NCI-H2171 treated with DMSO at 0.1 percent for 48 hours (cell line): Measurements from ENCODE around the gene ITGB1.
"Not testable (repeated sequence)": the region's sequence is repeated elsewhere in the genome, so short reads cannot be mapped to it uniquely, and the experiment has no call there.

Experiments used
- DNase-seq: peaks from one replicate; lab custom pipeline; 2025; lab: John Stamatoyannopoulos, UW

The ITGB1 gene

GRCh38 chr10:32938554-32939061 lies 19.4 kb downstream of the ITGB1 start:
- DNase-seq: peak; percentile 29

GRCh38 chr10:32937911-32938424 lies 20.1 kb downstream of the ITGB1 start:
- DNase-seq: no peak

- DNase-seq: no peak
Observed at GRCh38 chr10:32932225-32932729, 25.8 kb downstream of the ITGB1 start.

- no peak for DNase-seq
Observed at GRCh38 chr10:32931593-32931992, 26.4 kb downstream of the ITGB1 start.

GRCh38 chr10:32930036-32930435 lies 28.0 kb downstream of the ITGB1 start:
- DNase-seq: no peak

GRCh38 chr10:32929634-32930033 lies 28.4 kb downstream of the ITGB1 start:
- DNase-seq: no peak

- DNase-seq: no peak
Observed at GRCh38 chr10:32927750-32928149, 30.3 kb downstream of the ITGB1 start.

- no peak for DNase-seq
Observed at GRCh38 chr10:32923849-32924248, 34.2 kb downstream of the ITGB1 start.

- DNase-seq: no peak
Observed at GRCh38 chr10:32923134-32923533, 34.9 kb downstream of the ITGB1 start.

- no peak for DNase-seq
Observed at GRCh38 chr10:32922170-32922569, 35.9 kb downstream of the ITGB1 start.

- not testable (repeated sequence) for DNase-seq
Observed at GRCh38 chr10:32917817-32918216, 40.2 kb downstream of the ITGB1 start.

- no peak for DNase-seq
Observed at GRCh38 chr10:32911285-32912016, 46.6 kb downstream of the ITGB1 start.

GRCh38 chr10:32909970-32910369 lies 48.1 kb downstream of the ITGB1 start:
- DNase-seq: not testable (repeated sequence)

GRCh38 chr10:32909456-32909855 lies 48.6 kb downstream of the ITGB1 start:
- DNase-seq: no peak

- no peak for DNase-seq
Observed at GRCh38 chr10:32906595-32906994, 51.4 kb downstream of the ITGB1 start.

- no peak for DNase-seq
Observed at GRCh38 chr10:32905466-32905865, 52.6 kb downstream of the ITGB1 start.

- DNase-seq: no peak
Observed at GRCh38 chr10:32901815-32902214, 56.2 kb downstream of the ITGB1 start.

- not testable (repeated sequence) for DNase-seq
Observed at GRCh38 chr10:32895200-32895968, 62.6 kb downstream of the ITGB1 start.

- DNase-seq: no peak
Observed at GRCh38 chr10:32893916-32894664, 63.9 kb downstream of the ITGB1 start.

- no peak for DNase-seq
Observed at GRCh38 chr10:32893434-32893833, 64.6 kb downstream of the ITGB1 start.

- no peak for DNase-seq
Observed at GRCh38 chr10:32891261-32891660, 66.8 kb downstream of the ITGB1 start.

GRCh38 chr10:32890444-32890843 lies 67.6 kb downstream of the ITGB1 start:
- DNase-seq: no peak
